Tibial nerve (tissue), 4 donors: ENCODE data around the gene JAKMIP1. TPM values are rescaled to one million over a fixed set of nuclear protein-coding genes. Genes with fewer than 3 reads are reported as not detected.

Source experiments
- DNase-seq, 2 donors: peaks; one replicate each; pipeline ENCODE4 v3.0.0-alpha.2; 2019; ENCODE audit warnings: low spot score in 2 of 2
- H3K27ac ChIP-seq, 4 donors: fragments of 200-600 bp; sonication (generic) in 3 of 4; one replicate each; pipeline ENCODE4 v1.5.1; 2017 to 2019; ENCODE audit warnings: mild to moderate bottlenecking in 1 of 4
- H3K27me3 ChIP-seq, 2 donors: fragments of 200-600 bp; sonication (generic) in 1 of 2; one replicate each; pipeline versions ENCODE4 v1.5.1 to v1.6.0; 2017 to 2019
- H3K36me3 ChIP-seq, 3 donors: fragments of 200-600 bp; sonication (generic); one replicate each; pipeline ENCODE4 v1.5.1; 2018 to 2019
- H3K4me1 ChIP-seq, 4 donors: fragments of 200-600 bp; sonication (generic) in 3 of 4; one replicate each; pipeline ENCODE4 v1.5.1; 2017 to 2019
- H3K4me3 ChIP-seq, 4 donors: fragments of 200-600 bp; sonication (generic) in 3 of 4; one replicate each; pipeline ENCODE4 v1.5.1; 2017 to 2019; ENCODE audit warnings: mild to moderate bottlenecking in 1 of 4, moderate library complexity in 1 of 4
- H3K9me3 ChIP-seq, 4 donors: fragments of 200-600 bp; sonication (generic) in 3 of 4; one replicate each; pipeline ENCODE4 v1.5.1; 2017 to 2019
- CTCF ChIP-seq, 5 experiments: fragments of 200-600 bp in 3 of 5; fragments of 450-650 bp in 2 of 5; sonication (generic) in 3 of 5; IDR thresholded peaks; one replicate each; pipeline ENCODE4 v1.5.1; 2016 to 2019; ENCODE audit warnings: antibody characterized with exemption in 5 of 5, mild to moderate bottlenecking in 3 of 5, moderate library complexity in 2 of 5
- EP300 ChIP-seq, 2 donors: sonication (generic); formaldehyde crosslinking; IDR thresholded peaks; one replicate each; pipeline ENCODE4 v1.6.1; 2017; ENCODE audit warnings: antibody characterized with exemption in 2 of 2, mild to moderate bottlenecking in 1 of 2
- POLR2A ChIP-seq, 2 donors: fragments of 450-650 bp; IDR thresholded peaks; one replicate each; pipeline ENCODE4 v1.6.1; 2017; ENCODE audit warnings: antibody characterized with exemption in 2 of 2, mild to moderate bottlenecking in 2 of 2, moderate library complexity in 2 of 2
- WGBS, 2 donors: methylation state at CpG; one replicate each; pipeline ENCODE4 v1.1.5; 2018; 5-methylcytosine and 5-hydroxymethylcytosine counted together
- total RNA-seq, 4 donors: library from RNA; depleted of rRNA; stranded (reverse); fragments of >200 nt; gene quantifications; one replicate each; pipeline ENCODE4 v1.1.0, GENCODE V29; 2016

JAKMIP1 gene
- total RNA-seq, 4 donors from 2014 or later: 0.30 to 2.5 (median 1.2) TPM

- H3K27me3 ChIP-seq: no peaks in the 10 kb centered on the region
- 67 to 71% methylated on average over 6 of the region's 6 CpGs for whole genome bisulfite sequencing, 2 donors
- H3K36me3 ChIP-seq: no peaks in the 10 kb centered on the region
- H3K27ac ChIP-seq: no peak overlapping the region
- H3K9me3 ChIP-seq: no peaks in the 10 kb centered on the region
- TF ChIP-seq EP300 (IDR thresholded peaks at IDR 0.05): no peak
- TF ChIP-seq CTCF (IDR thresholded peaks at IDR 0.05): no peak
- TF ChIP-seq POLR2A (IDR thresholded peaks at IDR 0.05): no peak
- no peak for DNase-seq
- no peaks in the 10 kb centered on the region for H3K4me1 ChIP-seq
- H3K4me3 ChIP-seq: no peak overlapping the region
Observed at GRCh38 chr4:6029254-6029653, 171.1 kb downstream of the JAKMIP1 start.

- TF ChIP-seq EP300 (IDR thresholded peaks at IDR 0.05) (no peak), CTCF (IDR thresholded peaks at IDR 0.05) (no peak), POLR2A (IDR thresholded peaks at IDR 0.05) (no peak)
- Histone ChIP-seq H3K4me1 (no peaks in the 10 kb centered on the region), H3K27ac (no peak overlapping the region), H3K27me3 (no peaks in the 10 kb centered on the region), H3K4me3 (no peak overlapping the region), H3K9me3 (no peaks in the 10 kb centered on the region), H3K36me3 (no peaks in the 10 kb centered on the region)
- DNase-seq: no peak
- WGBS, 2 donors: 69 to 73% methylated on average over 10 of the region's 10 CpGs
Observed at GRCh38 chr4:6028168-6028567, 172.2 kb downstream of the JAKMIP1 start.

DNA sequence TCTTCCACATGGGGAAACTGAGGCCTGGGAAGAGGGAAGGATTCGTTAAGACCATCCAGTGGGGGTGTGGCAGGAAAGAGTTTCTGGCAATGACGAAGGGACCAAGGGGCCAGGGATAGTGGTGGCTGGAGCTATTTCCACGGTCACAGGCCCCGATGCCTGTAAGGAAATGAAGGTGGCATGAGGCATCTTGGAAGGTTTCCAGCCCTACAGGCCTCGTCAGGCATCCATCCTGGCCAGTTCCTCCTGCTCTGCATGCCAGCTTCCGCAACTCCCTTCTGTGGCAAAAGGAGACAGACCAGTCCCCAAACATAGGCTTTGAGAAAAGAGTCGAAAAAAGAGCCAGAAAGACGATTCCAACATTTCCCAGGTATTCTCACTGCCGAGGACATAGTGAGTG lies 173.0 kb downstream of the JAKMIP1 start:
- Histone ChIP-seq H3K9me3 (no peaks in the 10 kb centered on the region), H3K27me3 (no peaks in the 10 kb centered on the region), H3K4me1 (no peaks in the 10 kb centered on the region), H3K4me3 (no peak overlapping the region), H3K27ac (no peak overlapping the region), H3K36me3 (no peaks in the 10 kb centered on the region)
- TF ChIP-seq CTCF (IDR thresholded peaks at IDR 0.05) (no peak), EP300 (IDR thresholded peaks at IDR 0.05) (no peak), POLR2A (IDR thresholded peaks at IDR 0.05) (no peak)
- WGBS, 2 donors: 75 to 81% methylated on average over 9 of the region's 9 CpGs
- no peak for DNase-seq

DNA sequence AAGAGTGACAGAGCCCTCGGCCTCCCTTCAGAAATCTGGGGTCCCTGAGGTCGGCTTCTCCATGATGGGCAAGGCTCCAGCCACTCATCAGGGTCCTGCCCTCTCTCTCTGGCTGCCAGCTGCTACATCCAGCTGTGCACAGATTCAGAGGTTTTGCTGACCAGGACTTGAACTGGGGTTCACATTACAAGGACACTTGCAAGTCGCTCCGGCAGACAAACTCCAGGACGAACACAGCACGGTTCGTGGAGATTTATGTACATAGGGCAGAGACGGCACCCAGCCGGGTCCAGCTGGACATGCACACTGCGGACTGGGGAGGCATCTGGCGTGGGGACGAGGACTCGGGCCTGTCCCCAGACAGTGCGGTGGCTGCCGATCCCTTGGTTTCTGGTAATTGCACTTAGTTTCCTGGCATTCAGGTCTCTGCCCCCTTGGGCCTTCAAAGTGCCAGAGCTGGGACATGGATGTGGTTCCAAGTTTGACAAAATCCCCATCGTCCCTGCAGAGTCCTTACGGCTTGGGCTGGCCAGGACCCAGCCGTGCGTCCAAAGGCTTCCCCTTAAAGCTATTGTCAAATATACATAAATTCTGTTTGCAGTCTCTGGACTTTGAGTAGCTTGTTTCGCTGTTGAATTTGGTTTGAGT lies 175.9 kb downstream of the JAKMIP1 start:
- no peak for TF ChIP-seq CTCF (IDR thresholded peaks at IDR 0.05)
- TF ChIP-seq POLR2A (IDR thresholded peaks at IDR 0.05): no peak
- no peak for TF ChIP-seq EP300 (IDR thresholded peaks at IDR 0.05)
- DNase-seq: no peak

DNA sequence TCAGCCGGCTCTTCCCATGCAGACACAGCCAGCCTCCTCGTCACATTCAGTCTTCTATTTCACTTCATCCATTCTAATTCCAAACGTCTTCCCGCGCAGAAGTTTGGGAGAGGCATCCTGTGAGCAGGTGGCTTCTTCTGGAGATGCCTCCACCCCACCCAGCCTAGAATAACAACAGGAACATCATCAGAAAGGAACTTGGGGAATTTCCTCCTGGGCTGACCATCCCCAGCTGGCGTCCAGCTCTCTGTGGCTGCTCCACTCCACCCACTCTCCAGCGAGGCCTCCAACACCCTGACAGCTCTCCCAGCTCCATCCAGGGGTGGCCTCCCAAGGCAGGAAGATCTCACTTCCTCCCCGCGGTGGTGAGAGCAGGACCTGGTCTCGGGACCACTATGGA lies 176.6 kb downstream of the JAKMIP1 start:
- Histone ChIP-seq H3K9me3 (no peaks in the 10 kb centered on the region), H3K36me3 (no peaks in the 10 kb centered on the region), H3K4me1 (no peaks in the 10 kb centered on the region), H3K4me3 (no peak overlapping the region), H3K27ac (no peak overlapping the region), H3K27me3 (no peaks in the 10 kb centered on the region)
- TF ChIP-seq EP300 (IDR thresholded peaks at IDR 0.05) (no peak), CTCF (IDR thresholded peaks at IDR 0.05) (no peak), POLR2A (IDR thresholded peaks at IDR 0.05) (no peak)
- 73 to 81% methylated on average over 10 of the region's 10 CpGs for WGBS, 2 donors
- no peak for DNase-seq

More for the DNA sequence above, 175.9 kb downstream of the JAKMIP1 start:
- Histone ChIP-seq H3K4me3 (no peak overlapping the region), H3K9me3 (no peaks in the 10 kb centered on the region), H3K27ac (no peak overlapping the region), H3K36me3 (no peaks in the 10 kb centered on the region), H3K27me3 (no peaks in the 10 kb centered on the region), H3K4me1 (no peaks in the 10 kb centered on the region)
- 65 to 78% methylated on average over 20 of the region's 20 CpGs for WGBS, 2 donors
